A673 (cell line): ENCODE results near the gene LMTK3. TPM values are rescaled to one million over a fixed set of nuclear protein-coding genes. Genes with fewer than 3 reads are reported as not detected.

Experiments used
- BruUV-seq: library from RNA; stranded (reverse); fragments of 400-500 nt; replicated peaks from 2 replicates; lab custom pipeline; 2021; lab: Mats Ljungman, UMichigan
- CTCF ChIA-PET: fragments of 300-600 bp; sonication (Branson Sonifier 250); formaldehyde crosslinking; loops from one replicate; lab custom pipeline; 2022; ENCODE audit warnings: antibody characterized with exemption; lab: Charles Lee
- POLR2A ChIA-PET: fragments of 300-600 bp; sonication (Branson Sonifier 250); formaldehyde crosslinking; loops from one replicate; lab custom pipeline; 2022; ENCODE audit warnings: antibody characterized with exemption; ENCODE audit not compliant: low non-redundant PET; lab: Charles Lee
- DNase-seq: peaks from one replicate; pipeline ENCODE4 v3.0.0-alpha.2; 2015; ENCODE audit warnings: low spot score
- H3K27ac ChIP-seq: fragments of 200-600 bp; sonication (generic); 2 replicates; pipeline ENCODE4 v1.5.1; 2016; ENCODE audit warnings: mixed run types, low read depth, mild to moderate bottlenecking, mixed read lengths, antibody characterized with exemption, low read length; ENCODE audit not compliant: poor library complexity, severe bottlenecking
- H3K27me3 ChIP-seq: fragments of 200-600 bp; sonication (generic); replicated peaks from 2 replicates; pipeline ENCODE4 v1.6.1; 2017; ENCODE audit warnings: mixed run types, low read depth, mild to moderate bottlenecking, mixed read lengths, antibody characterized with exemption, low read length; ENCODE audit not compliant: insufficient read depth, poor library complexity
- H3K36me3 ChIP-seq: fragments of 200-600 bp; sonication (generic); 2 replicates; pipeline ENCODE4 v1.6.1; 2016; ENCODE audit warnings: mixed run types, mild to moderate bottlenecking, mixed read lengths, antibody characterized with exemption, low read length; ENCODE audit not compliant: insufficient read depth, poor library complexity, severe bottlenecking
- H3K4me1 ChIP-seq: fragments of 200-600 bp; sonication (generic); 2 replicates; pipeline ENCODE4 v1.6.1; 2017; ENCODE audit warnings: mixed run types, mild to moderate bottlenecking, mixed read lengths, antibody characterized with exemption, low read length; ENCODE audit not compliant: insufficient read depth, poor library complexity, severe bottlenecking
- H3K4me3 ChIP-seq: fragments of 200-600 bp; sonication (generic); 2 replicates; pipeline ENCODE4 v1.5.1; 2016; ENCODE audit warnings: low read depth, mixed run types, mild to moderate bottlenecking, mixed read lengths, low read length; ENCODE audit not compliant: poor library complexity, severe bottlenecking
- H3K9me3 ChIP-seq: fragments of 200-600 bp; sonication (generic); 2 replicates; pipeline ENCODE4 v1.6.1; 2016; ENCODE audit warnings: mixed run types, low read depth, mild to moderate bottlenecking, mixed read lengths, antibody characterized with exemption, low read length; ENCODE audit not compliant: poor library complexity, severe bottlenecking
- EZH2 ChIP-seq: fragments of 200-600 bp; sonication (generic); IDR thresholded peaks from 2 replicates; pipeline ENCODE4 v1.6.1; 2017; ENCODE audit warnings: borderline replicate concordance, low read depth, mild to moderate bottlenecking, mixed read lengths, antibody characterized with exemption, low read length; ENCODE audit not compliant: poor library complexity, severe bottlenecking
- intact Hi-C: fragments of 100-400 bp; cut with micrococcal nuclease; formaldehyde crosslinking; loops from one replicate; pipeline ENCODE4 v1.10.0; 2022; ENCODE audit not compliant: unreplicated experiment
- total RNA-seq: library from RNA; stranded (reverse); gene quantifications from 2 replicates; pipeline ENCODE4 v1.2.3, GENCODE V29; 2021
- TF ChIP-seq, protein P1 (sequence below): fragments of 300-800, 200-600 bp; sonication (generic); conservative IDR thresholded peaks from 2 replicates; pipeline ENCODE4 v1.5.1; 2017; ENCODE audit warnings: low read depth, mild to moderate bottlenecking, antibody characterized with exemption, low read length, moderate library complexity, mixed read lengths

The LMTK3 gene
- total RNA-seq, 1 experiment from 2014 or later: 0.52 TPM

DNA sequence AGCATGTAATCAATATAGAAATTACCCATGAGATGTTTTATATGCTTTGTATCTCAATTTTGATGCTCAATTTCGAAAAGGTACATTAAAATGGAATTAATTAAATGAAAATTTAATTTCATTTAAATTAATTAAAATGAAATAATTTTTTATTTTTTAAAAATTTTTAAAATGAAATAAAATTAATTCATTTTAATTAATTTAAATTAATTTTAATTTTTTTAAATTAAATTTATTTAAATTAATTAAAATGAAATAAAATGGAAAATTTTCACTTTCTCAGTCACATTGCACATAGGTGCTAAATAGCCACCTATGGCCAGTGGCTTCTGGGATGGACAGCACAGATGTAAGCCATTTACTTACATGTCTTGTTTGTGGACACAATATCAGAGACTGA is 36.1 kb upstream of the LMTK3 start:
- CTCF ChIA-PET: no interaction called here
- BruUV-seq: no TSS peak

DNA sequence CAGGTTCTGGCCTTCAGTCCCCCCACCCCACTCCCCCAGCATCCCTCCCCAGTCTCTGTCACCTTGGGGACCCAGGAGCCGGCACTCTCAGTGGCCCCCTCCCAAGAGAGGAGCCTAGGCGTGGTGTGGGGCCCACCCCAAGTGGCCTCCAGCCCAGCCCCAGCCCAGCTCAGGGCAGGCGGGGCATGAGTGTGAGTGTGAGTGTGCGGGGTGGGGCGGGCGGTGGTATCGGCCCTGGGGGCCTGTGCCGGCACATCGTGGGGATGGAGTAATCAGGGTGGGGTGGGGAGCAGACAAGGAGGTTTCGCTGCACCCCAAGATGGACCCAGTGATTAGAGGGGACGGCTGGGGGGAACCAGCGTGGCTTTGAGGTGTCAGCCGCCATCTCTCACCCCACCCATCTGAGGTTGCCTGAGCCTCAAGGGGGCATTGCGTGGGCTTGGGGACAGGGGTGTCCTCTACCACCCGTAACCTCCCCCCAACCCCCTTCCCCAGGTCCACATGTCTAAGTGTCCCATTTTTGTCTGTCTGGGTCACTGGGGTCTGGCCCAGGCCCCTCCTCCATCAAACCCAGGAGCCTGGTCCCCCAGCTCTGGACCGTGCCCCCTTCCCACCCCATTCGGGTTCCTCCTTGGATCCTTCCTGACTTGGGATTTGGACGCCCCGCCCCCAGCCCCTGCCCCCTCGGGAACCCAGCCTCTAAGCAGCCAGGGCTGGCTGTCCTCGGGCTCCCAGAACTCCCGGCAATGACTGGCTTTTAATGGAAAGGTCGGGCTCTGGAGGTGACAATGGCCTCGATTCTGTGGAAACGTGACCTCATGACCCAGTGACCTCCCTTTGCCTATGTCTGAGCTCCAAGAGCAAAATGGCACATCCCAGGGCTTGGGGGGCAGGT is 33.5 kb upstream of the LMTK3 start:
- Histone ChIP-seq H3K4me3 (no peak overlapping the region), H3K4me1 (no peaks in the 10 kb centered on the region), H3K27me3 (no peaks in the 10 kb centered on the region), H3K36me3 (no peaks in the 10 kb centered on the region), H3K27ac (no peak overlapping the region), H3K9me3 (no peaks in the 10 kb centered on the region)
- intact Hi-C loops: no loop called here
- ChIA-PET CTCF (no interaction called here), POLR2A (no interaction called here)
- BruUV-seq: no TSS peak
- TF ChIP-seq, protein P1, sequence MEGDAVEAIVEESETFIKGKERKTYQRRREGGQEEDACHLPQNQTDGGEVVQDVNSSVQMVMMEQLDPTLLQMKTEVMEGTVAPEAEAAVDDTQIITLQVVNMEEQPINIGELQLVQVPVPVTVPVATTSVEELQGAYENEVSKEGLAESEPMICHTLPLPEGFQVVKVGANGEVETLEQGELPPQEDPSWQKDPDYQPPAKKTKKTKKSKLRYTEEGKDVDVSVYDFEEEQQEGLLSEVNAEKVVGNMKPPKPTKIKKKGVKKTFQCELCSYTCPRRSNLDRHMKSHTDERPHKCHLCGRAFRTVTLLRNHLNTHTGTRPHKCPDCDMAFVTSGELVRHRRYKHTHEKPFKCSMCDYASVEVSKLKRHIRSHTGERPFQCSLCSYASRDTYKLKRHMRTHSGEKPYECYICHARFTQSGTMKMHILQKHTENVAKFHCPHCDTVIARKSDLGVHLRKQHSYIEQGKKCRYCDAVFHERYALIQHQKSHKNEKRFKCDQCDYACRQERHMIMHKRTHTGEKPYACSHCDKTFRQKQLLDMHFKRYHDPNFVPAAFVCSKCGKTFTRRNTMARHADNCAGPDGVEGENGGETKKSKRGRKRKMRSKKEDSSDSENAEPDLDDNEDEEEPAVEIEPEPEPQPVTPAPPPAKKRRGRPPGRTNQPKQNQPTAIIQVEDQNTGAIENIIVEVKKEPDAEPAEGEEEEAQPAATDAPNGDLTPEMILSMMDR: no peak
- TF ChIP-seq EZH2: no peak
- DNase-seq: no peak

More for the DNA sequence above, 36.1 kb upstream of the LMTK3 start:
- Histone ChIP-seq H3K4me3 (no peak overlapping the region), H3K27ac (no peak overlapping the region), H3K36me3 (no peaks in the 10 kb centered on the region), H3K27me3 (no peaks in the 10 kb centered on the region), H3K4me1 (no peaks in the 10 kb centered on the region), H3K9me3 (no peaks in the 10 kb centered on the region)
- TF ChIP-seq, protein P1: no peak
- no peak for TF ChIP-seq EZH2
- POLR2A ChIA-PET: no interaction called here
- DNase-seq: no peak
- intact Hi-C loops: no loop called here

DNA sequence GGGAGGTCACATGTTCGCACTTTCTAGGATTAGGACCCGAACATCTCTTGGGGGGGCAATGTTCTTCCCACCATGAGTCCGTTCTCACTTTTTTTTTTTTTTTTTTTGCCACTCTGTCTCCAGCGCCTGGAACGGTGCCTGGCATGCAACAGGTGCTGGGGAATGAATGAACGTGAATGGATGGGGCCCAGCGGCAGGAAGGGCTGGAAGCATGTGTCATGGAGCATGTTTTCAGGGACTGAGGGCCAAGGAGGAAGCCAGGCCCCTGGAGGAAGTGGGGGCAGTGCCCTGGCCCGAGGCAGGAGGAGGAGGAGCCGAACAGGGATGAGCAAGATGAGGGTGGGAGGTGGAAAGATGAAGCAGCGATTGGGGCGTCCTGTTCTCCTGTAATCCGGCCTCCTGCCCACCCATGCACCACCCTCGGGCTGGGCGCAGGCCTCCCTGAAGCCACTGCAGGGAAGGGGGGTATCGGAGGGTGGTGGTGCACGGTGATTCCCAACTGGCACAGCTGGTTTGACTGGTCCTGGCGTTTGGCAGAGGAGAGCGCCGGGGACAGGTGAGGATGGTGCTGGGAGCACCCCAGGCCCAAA is 31.6 kb upstream of the LMTK3 start:
- Histone ChIP-seq H3K27me3 (no peaks in the 10 kb centered on the region), H3K9me3 (no peaks in the 10 kb centered on the region), H3K36me3 (no peaks in the 10 kb centered on the region), H3K27ac (no peak overlapping the region), H3K4me1 (no peaks in the 10 kb centered on the region), H3K4me3 (no peak overlapping the region)
- intact Hi-C loops: no loop called here
- TF ChIP-seq EZH2: no peak
- TF ChIP-seq, protein P1: no peak
- ChIA-PET CTCF (interaction anchor here (0.6 kb wide), 1 partner anchor 723 kb away, joined by 3 read pairs; no protein-coding TSS in a partner anchor), POLR2A (no interaction called here)
- BruUV-seq: no TSS peak
- no peak for DNase-seq
